Mesendoderm (in vitro differentiated cells): ENCODE data around the gene CTNNA2. TPM values are rescaled to one million over a fixed set of nuclear protein-coding genes. Genes with fewer than 3 reads are reported as not detected.

Experiments used
- DNase-seq: peaks from one replicate; pipeline ENCODE4 v3.0.0; 2013
- H2AK5ac ChIP-seq: 2 replicates; pipeline ENCODE4 v1.6.1; 2013; ENCODE audit warnings: low read length, inconsistent platforms
- H2BK120ac ChIP-seq: 2 replicates; pipeline ENCODE4 v1.6.1; 2013; ENCODE audit warnings: low read depth, mild to moderate bottlenecking, low read length, moderate library complexity, mixed read lengths
- H2BK15ac ChIP-seq: replicated peaks from 2 replicates; pipeline ENCODE4 v1.6.1; 2013; ENCODE audit warnings: low read depth, mild to moderate bottlenecking, moderate library complexity
- H2BK5ac ChIP-seq: 2 replicates; pipeline ENCODE4 v1.6.1; 2013; ENCODE audit warnings: low read length, inconsistent platforms
- H3K18ac ChIP-seq: 2 replicates; pipeline ENCODE4 v1.6.1; 2013; ENCODE audit warnings: mild to moderate bottlenecking, low read length, mixed read lengths
- H3K23ac ChIP-seq: one replicate; pipeline ENCODE4 v1.6.1; 2013; ENCODE audit warnings: low read length
- H3K27ac ChIP-seq: 2 replicates; pipeline ENCODE4 v1.5.1; 2013; ENCODE audit warnings: low read depth, mild to moderate bottlenecking, inconsistent platforms, low read length, moderate library complexity
- H3K27me3 ChIP-seq: 2 replicates; pipeline ENCODE4 v1.6.1; 2013; ENCODE audit warnings: low read length, control low read depth, mild to moderate bottlenecking, inconsistent platforms; ENCODE audit not compliant: insufficient read depth, poor library complexity
- H3K36me3 ChIP-seq: 2 replicates; pipeline ENCODE4 v1.6.1; 2013; ENCODE audit warnings: low read length, inconsistent platforms; ENCODE audit not compliant: control insufficient read depth, insufficient read depth
- H3K4ac ChIP-seq: one replicate; pipeline ENCODE4 v1.6.1; 2013; ENCODE audit warnings: low read depth, mild to moderate bottlenecking, low read length, moderate library complexity
- H3K4me1 ChIP-seq: 2 replicates; pipeline ENCODE4 v1.6.1; 2013; ENCODE audit warnings: low read depth, low read length, inconsistent platforms; ENCODE audit not compliant: control insufficient read depth
- H3K4me2 ChIP-seq: 2 replicates; pipeline ENCODE4 v1.6.1; 2013; ENCODE audit warnings: low read length
- H3K4me3 ChIP-seq: 2 replicates; pipeline ENCODE4 v1.5.1; 2013; ENCODE audit warnings: mild to moderate bottlenecking, low read length
- H3K56ac ChIP-seq: one replicate; pipeline ENCODE4 v1.6.1; 2013; ENCODE audit warnings: low read length
- H3K79me1 ChIP-seq: 2 replicates; pipeline ENCODE4 v1.6.1; 2013; ENCODE audit warnings: low read length, inconsistent platforms
- H3K79me2 ChIP-seq: 2 replicates; pipeline ENCODE4 v1.6.1; 2013; ENCODE audit warnings: mild to moderate bottlenecking, low read length; ENCODE audit not compliant: control insufficient read depth, insufficient read depth
- H3K9ac ChIP-seq: 2 replicates; pipeline ENCODE4 v1.6.1; 2013; ENCODE audit warnings: low read length, inconsistent platforms
- H4K5ac ChIP-seq: one replicate; pipeline ENCODE4 v1.6.1; 2013; ENCODE audit warnings: low read length
- H4K8ac ChIP-seq: one replicate; pipeline ENCODE4 v1.6.1; 2013; ENCODE audit warnings: low read depth, mild to moderate bottlenecking, control low read depth, low read length, moderate library complexity
- WGBS: extraction: QIAGEN DNeasy Blood & Tissue Kit; methylation state at CpG from one replicate; pipeline ENCODE4 v1.1.7; 2013; ENCODE audit warnings: low lambda C conversion rate, missing lambda C conversion rate; ENCODE audit not compliant: insufficient coverage; ENCODE audit errors: extremely low coverage; 5-methylcytosine and 5-hydroxymethylcytosine counted together
- polyA plus RNA-seq, 2 experiments: library from polyadenylated mRNA; stranded (reverse); fragments of 200-250 nt; gene quantifications; one replicate each; pipeline ENCODE4 v1.2.3, GENCODE V29; 2013

The CTNNA2 gene
- polyA plus RNA-seq (2013, experiment 1 of 2): 1.5 TPM
- 1.6 TPM for polyA plus RNA-seq (2013, experiment 2 of 2)

GRCh38 chr2:79512442-79513401 is at the start of gene CTNNA2:
TSS of gene CTNNA2 (plus strand) at chr2:79513051.
- no peak within 1 kb of the TSS for H2BK15ac ChIP-seq

GRCh38 chr2:79487399-79487798 is 25.5 kb upstream of the CTNNA2 start:
- Histone ChIP-seq H4K5ac (no peak overlapping the region), H2AK5ac (no peak overlapping the region), H2BK5ac (no peak overlapping the region), H3K36me3 (no peaks in the 10 kb centered on the region), H3K9ac (no peak overlapping the region), H3K4ac (no peak overlapping the region), H3K56ac (no peak overlapping the region), H2BK15ac (no peak overlapping the region), H3K27ac (no peak overlapping the region), H3K23ac (no peak overlapping the region), H3K4me2 (no peak overlapping the region), H3K18ac (no peak overlapping the region), H3K27me3 (no peaks in the 10 kb centered on the region), H3K79me1 (no peaks in the 10 kb centered on the region), H3K4me3 (no peak overlapping the region), H4K8ac (no peak overlapping the region), H2BK120ac (no peak overlapping the region), H3K4me1 (no peaks in the 10 kb centered on the region), H3K79me2 (no peaks in the 10 kb centered on the region)
- DNase-seq: peak; percentile 1
- no CpG with 5 or more reads among the region's 3 CpGs for WGBS

More at GRCh38 chr2:79512442-79513401, at the start of gene CTNNA2:
- H2BK5ac ChIP-seq: no peak within 1 kb of the TSS
- peak; percentile 87 for DNase-seq
- no peak within 1 kb of the TSS for H2AK5ac ChIP-seq
- peaks cover 3% of the 10 kb centered on the region for H3K4me1 ChIP-seq
- H3K4ac ChIP-seq: no peak within 1 kb of the TSS
- H2BK120ac ChIP-seq: no peak within 1 kb of the TSS
- peak within 1 kb of the TSS; percentile 53 for H3K4me2 ChIP-seq
- no peak within 1 kb of the TSS for H4K5ac ChIP-seq
- H3K56ac ChIP-seq: peak within 1 kb of the TSS; percentile 85
- H3K27ac ChIP-seq: no peak within 1 kb of the TSS
- H3K9ac ChIP-seq: peak within 1 kb of the TSS; percentile 53
- H3K79me2 ChIP-seq: no peaks in the 10 kb centered on the region
- H3K79me1 ChIP-seq: no peaks in the 10 kb centered on the region
- H3K18ac ChIP-seq: no peak within 1 kb of the TSS
- H3K27me3 ChIP-seq: no peaks in the 10 kb centered on the region
- no peak within 1 kb of the TSS for H4K8ac ChIP-seq
- H3K4me3 ChIP-seq: peak within 1 kb of the TSS; percentile 53
- H3K36me3 ChIP-seq: no peaks in the 10 kb centered on the region
- no CpG with 5 or more reads among the region's 87 CpGs for WGBS
- no peak within 1 kb of the TSS for H3K23ac ChIP-seq

DNA sequence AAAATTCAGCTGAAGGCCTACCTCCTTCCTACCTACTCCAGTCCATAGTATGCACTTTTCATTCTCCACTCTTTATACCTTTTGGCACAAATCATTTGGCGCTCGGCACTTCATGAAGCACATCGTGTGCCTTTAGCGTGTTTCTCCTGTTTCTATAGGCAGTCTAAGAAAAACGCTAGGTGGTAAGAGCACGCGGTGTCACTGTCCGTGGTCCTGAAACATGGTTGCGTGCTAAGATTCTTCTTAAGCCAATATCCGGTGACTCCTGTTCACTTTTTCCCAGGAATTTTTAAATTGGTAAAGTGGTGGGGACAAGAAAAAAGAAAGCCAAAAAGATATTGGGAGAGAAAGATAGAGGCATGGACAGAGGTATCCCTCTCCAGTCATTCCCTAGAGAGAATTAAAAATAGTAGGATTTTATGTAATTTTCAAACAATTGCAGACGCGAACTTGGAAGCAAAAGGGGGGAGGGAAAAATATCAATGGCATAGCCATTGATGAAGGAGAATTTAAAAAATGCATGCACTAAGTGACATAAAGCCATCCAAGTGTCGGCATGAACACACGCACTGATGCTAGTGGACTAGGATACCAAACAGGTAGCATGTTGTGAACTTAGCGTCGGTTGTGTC is 1.4 kb upstream of the CTNNA2 start:
- H3K9ac ChIP-seq: no peak overlapping the region
- no peak overlapping the region for H3K4me2 ChIP-seq
- no peak overlapping the region for H3K27ac ChIP-seq
- WGBS: no CpG with 5 or more reads among the region's 16 CpGs
- no peaks in the 10 kb centered on the region for H3K79me1 ChIP-seq
- no peaks in the 10 kb centered on the region for H3K27me3 ChIP-seq
- H3K23ac ChIP-seq: no peak overlapping the region
- no peak overlapping the region for H2BK5ac ChIP-seq
- peaks cover 3% of the 10 kb centered on the region for H3K4me1 ChIP-seq
- H2AK5ac ChIP-seq: no peak overlapping the region
- no peak overlapping the region for H3K4ac ChIP-seq
- no peak overlapping the region for H3K4me3 ChIP-seq
- H3K56ac ChIP-seq: no peak overlapping the region
- H4K8ac ChIP-seq: no peak overlapping the region
- no peaks in the 10 kb centered on the region for H3K79me2 ChIP-seq
- H3K36me3 ChIP-seq: no peaks in the 10 kb centered on the region
- no peak overlapping the region for H3K18ac ChIP-seq
- peak; percentile 88 for DNase-seq
- H2BK15ac ChIP-seq: no peak overlapping the region
- H4K5ac ChIP-seq: no peak overlapping the region
- no peak overlapping the region for H2BK120ac ChIP-seq

GRCh38 chr2:79513711-79514110 is 860 bp downstream of the CTNNA2 start:
- Histone ChIP-seq H2BK120ac (no peak overlapping the region), H2BK15ac (no peak overlapping the region), H3K36me3 (no peaks in the 10 kb centered on the region), H4K5ac (no peak overlapping the region), H2BK5ac (no peak overlapping the region), H2AK5ac (no peak overlapping the region), H3K79me1 (no peaks in the 10 kb centered on the region), H3K23ac (no peak overlapping the region), H3K79me2 (no peaks in the 10 kb centered on the region), H4K8ac (no peak overlapping the region), H3K18ac (no peak overlapping the region), H3K4me2 (no peak overlapping the region), H3K27ac (no peak overlapping the region), H3K56ac (no peak overlapping the region), H3K4me1 (peaks cover 3% of the 10 kb centered on the region), H3K4me3 (no peak overlapping the region), H3K27me3 (no peaks in the 10 kb centered on the region), H3K4ac (no peak overlapping the region), H3K9ac (no peak overlapping the region)
- DNase-seq: no peak
- no CpG with 5 or more reads among the region's 4 CpGs for WGBS

GRCh38 chr2:79529636-79530035 is 16.8 kb downstream of the CTNNA2 start:
- no peaks in the 10 kb centered on the region for H3K4me1 ChIP-seq
- H3K36me3 ChIP-seq: no peaks in the 10 kb centered on the region
- H3K27ac ChIP-seq: no peak overlapping the region
- no peaks in the 10 kb centered on the region for H3K79me2 ChIP-seq
- no peaks in the 10 kb centered on the region for H3K27me3 ChIP-seq
- H3K4me2 ChIP-seq: no peak overlapping the region
- H3K18ac ChIP-seq: no peak overlapping the region
- no CpG with 5 or more reads among the region's 3 CpGs for WGBS
- H2AK5ac ChIP-seq: no peak overlapping the region
- no peak for DNase-seq
- peak overlapping the region; percentile 1 for H2BK15ac ChIP-seq
- H4K8ac ChIP-seq: no peak overlapping the region
- no peak overlapping the region for H3K4me3 ChIP-seq
- H3K79me1 ChIP-seq: no peaks in the 10 kb centered on the region
- no peak overlapping the region for H2BK120ac ChIP-seq
- no peak overlapping the region for H2BK5ac ChIP-seq
- H3K4ac ChIP-seq: no peak overlapping the region
- no peak overlapping the region for H3K56ac ChIP-seq
- no peak overlapping the region for H4K5ac ChIP-seq
- H3K9ac ChIP-seq: no peak overlapping the region
- H3K23ac ChIP-seq: no peak overlapping the region
